Heart right ventricle (tissue), 16 donors: Measurements from ENCODE around the gene KIR3DL3. TPM values are rescaled to one million over a fixed set of nuclear protein-coding genes. Genes with fewer than 3 reads are reported as not detected.
"Not testable (repeated sequence)": the region's sequence is repeated elsewhere in the genome, so short reads cannot be mapped to it uniquely, and the experiment has no call there.

ENCODE experiments used
- ATAC-seq, 8 donors: fragments of 200-7000 bp; cut with Tn5 transposase; one replicate each; pipeline ENCODE4 v1.9.1; 2020; ENCODE audit warnings: mild to moderate bottlenecking in 8 of 8, moderate library complexity in 8 of 8, moderate number of reproducible peaks in 1 of 8
- DNase-seq, 2 donors: peaks; one replicate each; pipeline ENCODE4 v3.0.0-alpha.2; 2020
- H3K27ac ChIP-seq, 10 donors: fragments of 200-600 bp; sonication (generic) in 2 of 10; one replicate each; pipeline versions ENCODE4 v1.5.0 to v1.8.0; 2020 to 2022; ENCODE audit warnings: mild to moderate bottlenecking in 3 of 10
- H3K27me3 ChIP-seq, 7 donors: fragments of 200-600 bp; one replicate each; pipeline ENCODE4 v1.8.0; 2021 to 2022; ENCODE audit warnings: mild to moderate bottlenecking in 2 of 7
- H3K36me3 ChIP-seq, 9 donors: fragments of 200-600 bp; sonication (generic) in 1 of 9; one replicate each; pipeline versions ENCODE4 v1.5.0 to v1.8.0; 2020 to 2022; ENCODE audit warnings: mild to moderate bottlenecking in 2 of 9
- H3K4me1 ChIP-seq, 9 donors: fragments of 200-600 bp; sonication (generic) in 1 of 9; one replicate each; pipeline versions ENCODE4 v1.5.0 to v1.8.0; 2020 to 2022; ENCODE audit warnings: mild to moderate bottlenecking in 4 of 9
- H3K4me3 ChIP-seq, 10 donors: fragments of 200-600 bp; sonication (generic) in 2 of 10; one replicate each; pipeline versions ENCODE4 v1.5.0 to v1.8.0; 2020 to 2022; ENCODE audit warnings: mild to moderate bottlenecking in 7 of 10, moderate library complexity in 2 of 10
- H3K9me3 ChIP-seq, 11 donors: fragments of 200-600 bp in 10 of 11; sonication (generic) in 2 of 11; one replicate each; pipeline versions ENCODE4 v1.5.0 to v1.8.0; 2013 to 2022; ENCODE audit warnings: mild to moderate bottlenecking in 2 of 11, control low read depth in 1 of 11, moderate library complexity in 1 of 11
- WGBS, 2 donors: extraction: QIAGEN DNeasy Blood & Tissue Kit; methylation state at CpG; one replicate each; pipeline ENCODE4 v1.1.7; 2013; ENCODE audit warnings: inconsistent platforms in 1 of 2; 5-methylcytosine and 5-hydroxymethylcytosine counted together
- intact Hi-C, 10 donors: fragments of 100-400 bp; cut with DNase I; formaldehyde crosslinking; loops; one replicate each; pipeline versions ENCODE4 v1.11.1 to v1.14.2; 2022
- polyA plus RNA-seq, 2 donors: library from polyadenylated mRNA; stranded (reverse); fragments of 200-250 nt; gene quantifications; one replicate each; pipeline ENCODE4 v1.2.3, GENCODE V29; 2013
- total RNA-seq, 10 donors: library from RNA; stranded (reverse); fragmentation: NEBNext Ultra II Directional in 3 of 10; extraction: Animal tissue kit (Norgen Biotek cat#: 25700) in 3 of 10; gene quantifications; one replicate each; pipeline versions ENCODE4 v1.2.1 to v1.2.4, GENCODE V29; 2021 to 2023
- donor health status: Arrhythmogenic right ventricular cardiomyopathy.
- donor health status: ischemic (EF 13 %, LVEDD 7.1; RV severe dilation, severe dysfunction).
- donor health status: healthy with polysubstance abuse.
- donor health status: DM: no; HTN: yes; CAD: no.
- donor health status: DM: no; HTN: no; CAD: no.
- donor health status: ischemic (EF 25% LVEDD 6.9; RV normal size, moderate dysfunction).
- donor health status: ischemic (EF 25% LVEDD 5.7; RV mildly dilated, moderate dysfunction).
- donor health status: healthy.
- donor health status: DM: yes; HTN: yes; CAD: no.
- donor health status: Ischemic cardiomyopathy.
- donor health status: ischemic (EF 35%, LVEDD 5.7; RV mildly dilated, moderate dysfunction).
- donor health status: nonischemic (EF 11% LVEDD 7.7; RV severe dilation, severe dysfunction).
- donor health status: DM: yes; HTN: yes; CAD: no.
- donor health status: PGD.
- donor health status: ischemic (EF 29% LVEDD 5.4; RV normal size, mild dysfunction).
- donor health status: nonischemic (EF 23%, LVEDD 6.1; RV moderate dilation, normal function).

The KIR3DL3 gene
- total and polyA plus RNA-seq, 12 donors: not detected

DNA sequence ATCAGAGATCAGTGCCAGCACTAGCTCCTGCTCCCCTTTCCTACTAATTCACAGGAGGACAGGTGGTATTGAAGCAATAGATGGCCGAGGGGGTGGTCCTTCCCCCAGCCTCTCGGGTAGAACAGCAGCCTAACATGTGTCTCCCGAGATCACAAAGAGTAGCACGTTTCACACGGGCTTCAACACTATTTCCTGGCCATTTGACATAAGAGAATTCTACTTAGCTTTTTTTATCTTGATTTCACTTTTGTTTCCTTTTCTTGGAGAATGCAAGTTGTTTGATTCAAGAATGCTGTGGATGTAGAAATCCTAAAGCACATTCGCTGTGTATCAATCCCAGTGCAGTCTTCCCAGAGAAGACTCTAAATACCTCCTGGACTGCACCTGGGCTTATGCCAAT is 26.0 kb downstream of the KIR3DL3 start:
- H3K4me1 ChIP-seq, ATAC-seq, DNase-seq, H3K27ac ChIP-seq, intact Hi-C loops, H3K36me3 ChIP-seq, H3K9me3 ChIP-seq, H3K27me3 ChIP-seq, H3K4me3 ChIP-seq: not testable (repeated sequence)
- 38 to 41% methylated on average over 6 of the region's 6 CpGs for WGBS, 2 donors

DNA sequence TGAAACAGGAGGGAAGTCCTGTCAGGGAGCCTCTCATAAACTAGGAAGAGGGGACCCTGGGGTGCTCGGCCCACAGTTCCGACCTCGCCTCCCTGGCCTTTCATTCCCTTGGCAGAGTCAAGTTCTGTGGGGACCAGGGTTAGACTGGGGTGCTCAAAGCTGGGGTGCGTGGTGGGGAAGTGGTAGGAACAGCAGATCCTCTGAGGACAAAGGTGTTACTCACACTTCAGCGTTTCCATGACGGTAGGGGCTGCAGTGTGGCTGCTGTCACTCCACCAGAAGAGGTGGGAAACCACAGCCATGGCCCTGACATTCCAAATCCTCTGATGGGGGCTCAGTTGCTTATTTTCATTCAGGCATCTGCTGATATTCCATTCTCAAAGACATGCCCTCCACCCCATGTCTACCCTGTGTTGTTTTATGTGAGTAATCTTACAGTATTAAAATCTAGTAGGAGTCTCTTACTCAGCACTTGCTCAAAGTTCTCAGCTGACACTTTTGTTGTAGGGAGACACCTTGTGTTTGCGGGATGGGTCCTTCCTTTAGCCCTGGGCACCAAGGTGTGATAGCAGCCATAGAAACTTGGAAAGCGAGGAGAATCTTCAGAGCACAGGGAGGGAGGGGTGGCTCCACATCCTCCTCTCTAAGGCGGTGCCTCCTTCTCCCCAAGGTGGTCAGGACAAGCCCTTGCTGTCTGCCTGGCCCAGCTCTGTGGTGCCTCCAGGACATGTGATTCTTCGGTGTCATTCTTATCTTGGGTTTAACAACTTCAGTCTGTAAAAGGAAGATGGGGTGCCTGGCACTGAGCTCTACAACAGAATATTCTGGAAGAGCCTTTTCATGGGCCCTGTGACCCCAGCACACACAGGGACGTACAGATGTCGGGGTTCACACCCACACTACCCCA is 32.2 kb downstream of the KIR3DL3 start:
- H3K27me3 ChIP-seq, H3K4me3 ChIP-seq, DNase-seq, H3K27ac ChIP-seq, H3K9me3 ChIP-seq, intact Hi-C loops, H3K36me3 ChIP-seq, H3K4me1 ChIP-seq, ATAC-seq: not testable (repeated sequence)
- WGBS, 2 donors: 64 to 69% methylated on average over 10 to 11 of the region's 12 CpGs

DNA sequence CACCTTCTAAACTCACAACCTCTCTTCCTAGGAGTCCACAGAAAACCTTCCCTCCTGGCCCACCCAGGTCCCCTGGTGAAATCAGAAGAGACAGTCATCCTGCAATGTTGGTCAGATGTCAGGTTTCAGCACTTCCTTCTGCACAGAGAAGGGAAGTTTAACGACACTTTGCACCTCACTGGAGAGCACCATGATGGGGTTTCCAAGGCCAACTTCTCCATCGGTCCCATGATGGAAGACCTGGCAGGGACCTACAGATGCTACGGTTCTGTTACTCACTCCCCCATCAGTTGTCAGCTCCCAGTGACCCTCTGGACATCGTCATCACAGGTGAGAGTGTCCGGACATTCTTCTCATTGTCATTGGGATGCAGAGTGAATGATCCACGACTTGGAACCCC is 34.3 kb downstream of the KIR3DL3 start:
- ATAC-seq, H3K27ac ChIP-seq, H3K4me3 ChIP-seq, H3K36me3 ChIP-seq, H3K4me1 ChIP-seq, H3K27me3 ChIP-seq, intact Hi-C loops, DNase-seq, H3K9me3 ChIP-seq: not testable (repeated sequence)
- WGBS, 2 donors: 57 to 58% methylated on average over 6 of the region's 6 CpGs

DNA sequence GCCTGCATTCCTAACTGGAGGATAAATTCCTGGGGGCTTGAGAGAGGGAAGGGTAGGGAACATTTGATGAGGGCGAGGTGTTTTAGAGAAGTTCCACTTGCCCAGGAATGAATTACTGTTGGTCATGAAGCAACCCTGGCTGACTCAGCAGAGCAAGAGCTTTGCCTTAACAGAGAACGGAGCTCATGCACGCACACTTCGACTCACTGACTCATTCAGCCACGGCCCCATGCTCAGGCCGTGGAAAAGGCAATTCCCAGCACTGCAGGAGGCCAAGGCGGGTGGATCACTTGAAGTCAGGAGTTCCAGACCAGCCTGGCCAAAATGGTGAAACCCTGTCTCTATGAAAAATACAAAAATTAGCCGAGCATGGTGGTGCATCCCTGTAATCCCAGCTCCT is 40.0 kb downstream of the KIR3DL3 start:
- H3K4me3 ChIP-seq, ATAC-seq, DNase-seq, H3K36me3 ChIP-seq, H3K27ac ChIP-seq, H3K27me3 ChIP-seq, intact Hi-C loops, H3K4me1 ChIP-seq: not testable (repeated sequence)
- H3K9me3 ChIP-seq: peaks cover 0 to 13% (median 0%) of the 10 kb centered on the region in 11 donors
- WGBS, 2 donors: 67 to 70% methylated on average over 8 of the region's 8 CpGs

DNA sequence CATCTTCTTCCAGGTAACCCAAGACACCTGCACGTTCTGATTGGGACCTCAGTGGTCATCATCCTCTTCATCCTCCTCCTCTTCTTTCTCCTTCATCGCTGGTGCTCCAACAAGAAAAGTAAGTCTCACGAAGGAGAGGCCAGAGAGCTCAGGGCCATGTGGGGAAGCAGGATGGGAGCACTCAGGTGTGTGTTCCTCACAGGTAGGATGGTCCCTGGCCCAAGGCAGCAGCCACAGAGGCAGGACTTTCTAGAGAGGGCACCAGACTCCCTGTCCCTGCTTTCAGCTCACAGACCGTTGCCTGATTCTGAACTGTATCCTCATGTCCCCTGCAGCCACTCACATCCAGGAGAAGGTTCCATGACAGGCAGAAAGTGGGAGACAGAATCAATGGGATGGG is 42.2 kb downstream of the KIR3DL3 start:
- WGBS, 2 donors: 67 to 81% methylated on average over 4 of the region's 4 CpGs
- H3K36me3 ChIP-seq, H3K27ac ChIP-seq, H3K27me3 ChIP-seq, DNase-seq, ATAC-seq, H3K4me1 ChIP-seq, H3K4me3 ChIP-seq, intact Hi-C loops: not testable (repeated sequence)
- H3K9me3 ChIP-seq: peaks cover 0 to 13% (median 0%) of the 10 kb centered on the region in 11 donors

DNA sequence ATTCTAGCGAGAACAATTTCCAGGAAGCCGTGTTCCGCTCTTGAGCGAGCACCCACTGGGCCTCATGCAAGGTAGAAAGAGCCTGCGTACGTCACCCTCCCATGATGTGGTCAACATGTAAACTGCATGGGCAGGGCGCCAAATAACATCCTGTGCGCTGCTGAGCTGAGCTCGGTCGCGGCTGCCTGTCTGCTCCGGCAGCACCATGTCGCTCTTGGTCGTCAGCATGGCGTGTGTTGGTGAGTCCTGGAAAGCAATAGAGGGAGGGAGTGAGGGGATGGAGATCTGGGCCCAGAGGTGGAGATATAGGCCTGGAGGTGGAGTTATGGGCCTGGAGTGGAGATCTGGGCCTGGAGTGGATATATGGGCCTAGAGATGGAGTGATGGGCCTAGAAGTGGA is 45.4 kb downstream of the KIR3DL3 start, which contains the start of gene KIR2DL1:
TSS of gene KIR2DL1 (plus strand) at position 148 of the 400 bp plus-strand sequence. CDS start at position 206, 58 bp downstream.
- H3K27me3 ChIP-seq, ATAC-seq, H3K4me3 ChIP-seq, DNase-seq, H3K27ac ChIP-seq, H3K36me3 ChIP-seq, H3K4me1 ChIP-seq: not testable (repeated sequence)
- WGBS, 2 donors: 89 to 95% methylated on average over 15 of the region's 15 CpGs
- peaks cover 0 to 13% (median 0%) of the 10 kb centered on the region in 11 donors for H3K9me3 ChIP-seq
- intact Hi-C loops: loop anchor here in 1 of 10 donors (5.0 kb wide), 1 partner anchor 78 kb away; no protein-coding TSS in a partner anchor

DNA sequence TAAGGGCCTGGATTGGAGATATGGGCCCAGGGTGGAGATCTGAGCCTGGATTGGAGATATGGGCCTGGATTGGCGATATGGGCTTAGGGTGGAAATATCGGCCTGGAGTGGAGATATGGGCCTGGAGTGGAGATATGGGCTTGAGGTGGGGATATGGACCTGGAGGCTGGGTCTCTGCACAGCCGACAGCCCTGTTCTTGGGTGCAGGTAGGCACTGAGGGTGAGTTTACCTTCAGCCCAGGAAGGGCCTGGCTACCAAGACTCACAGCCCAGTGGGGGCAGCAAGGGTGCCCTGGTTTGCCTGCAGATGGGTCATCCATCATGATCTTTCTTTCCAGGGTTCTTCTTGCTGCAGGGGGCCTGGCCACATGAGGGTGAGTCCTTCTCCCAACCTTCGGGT is 46.3 kb downstream of the KIR3DL3 start:
- H3K27me3 ChIP-seq, H3K9me3 ChIP-seq, H3K36me3 ChIP-seq, H3K4me3 ChIP-seq, H3K27ac ChIP-seq, H3K4me1 ChIP-seq, DNase-seq, ATAC-seq: not testable (repeated sequence)
- intact Hi-C loops: loop anchor here in 1 of 10 donors (5.0 kb wide), 1 partner anchor 77 kb away; no protein-coding TSS in a partner anchor
- 73 to 77% methylated on average over 4 of the region's 4 CpGs for WGBS, 2 donors

DNA sequence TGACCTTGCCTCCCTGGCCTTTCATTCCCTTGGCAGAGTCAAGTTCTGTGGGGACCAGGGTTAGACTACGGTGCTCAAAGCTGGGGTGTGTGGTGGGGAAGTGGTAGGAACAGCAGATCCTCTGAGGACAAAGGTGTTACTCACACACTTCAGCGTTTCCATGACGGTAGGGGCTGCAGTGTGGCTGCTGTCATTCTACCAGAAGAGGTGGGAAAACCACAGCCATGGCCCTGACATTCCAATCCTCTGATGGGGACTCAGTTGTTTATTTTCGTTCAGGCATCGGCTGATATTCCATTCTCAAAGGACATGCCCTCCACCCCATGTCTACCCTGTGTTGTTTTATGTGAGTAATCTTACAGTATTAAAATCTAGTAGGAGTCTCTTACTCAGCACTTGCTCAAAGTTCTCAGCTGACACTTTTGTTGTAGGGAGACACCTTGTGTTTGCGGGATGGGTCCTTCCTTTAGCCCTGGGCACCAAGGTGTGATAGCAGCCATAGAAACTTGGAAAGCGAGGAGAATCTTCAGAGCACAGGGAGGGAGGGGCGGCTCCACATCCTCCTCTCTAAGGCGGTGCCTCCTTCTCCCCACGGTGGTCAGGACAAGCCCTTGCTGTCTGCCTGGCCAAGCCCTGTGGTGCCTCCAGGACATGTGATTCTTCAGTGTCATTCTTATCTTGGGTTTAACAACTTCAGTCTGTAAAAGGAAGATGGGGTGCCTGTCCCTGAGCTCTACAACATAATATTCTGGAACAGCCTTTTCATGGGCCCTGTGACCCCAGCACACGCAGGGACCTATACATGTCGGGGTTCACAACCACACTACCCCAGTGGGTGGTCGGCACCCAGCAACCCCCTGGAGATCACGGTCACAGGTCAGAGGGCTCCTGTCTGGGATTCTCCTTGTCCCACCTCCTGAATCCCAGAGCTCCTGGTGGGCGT is 47.0 kb downstream of the KIR3DL3 start:
- H3K4me3 ChIP-seq, DNase-seq, H3K27me3 ChIP-seq, H3K27ac ChIP-seq, H3K4me1 ChIP-seq, H3K9me3 ChIP-seq, ATAC-seq, H3K36me3 ChIP-seq: not testable (repeated sequence)
- WGBS, 2 donors: 69 to 71% methylated on average over 10 to 13 of the region's 15 CpGs
- intact Hi-C loops: loop anchor here in 1 of 10 donors (5.0 kb wide), 1 partner anchor 76 kb away; no protein-coding TSS in a partner anchor

DNA sequence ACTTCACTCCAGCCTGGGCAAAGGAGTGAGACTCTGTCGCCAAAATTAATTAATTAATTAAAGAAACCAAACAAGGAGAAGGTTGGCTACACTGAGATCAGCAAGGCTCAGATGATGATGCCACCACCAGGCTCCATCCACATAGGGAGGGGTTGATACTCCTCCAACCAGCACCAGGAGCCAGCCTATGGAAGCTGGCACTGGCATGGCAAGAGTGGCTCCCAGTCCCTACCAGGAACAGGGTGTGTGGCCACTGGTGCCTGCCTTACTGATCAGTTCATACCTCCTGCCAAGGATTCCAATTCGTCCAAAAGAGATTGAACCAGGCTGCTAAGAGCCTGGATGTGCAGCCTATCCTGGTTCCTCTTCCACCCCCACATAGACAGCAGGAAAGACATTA is 48.4 kb downstream of the KIR3DL3 start:
- not testable (repeated sequence) for H3K4me3 ChIP-seq

DNA sequence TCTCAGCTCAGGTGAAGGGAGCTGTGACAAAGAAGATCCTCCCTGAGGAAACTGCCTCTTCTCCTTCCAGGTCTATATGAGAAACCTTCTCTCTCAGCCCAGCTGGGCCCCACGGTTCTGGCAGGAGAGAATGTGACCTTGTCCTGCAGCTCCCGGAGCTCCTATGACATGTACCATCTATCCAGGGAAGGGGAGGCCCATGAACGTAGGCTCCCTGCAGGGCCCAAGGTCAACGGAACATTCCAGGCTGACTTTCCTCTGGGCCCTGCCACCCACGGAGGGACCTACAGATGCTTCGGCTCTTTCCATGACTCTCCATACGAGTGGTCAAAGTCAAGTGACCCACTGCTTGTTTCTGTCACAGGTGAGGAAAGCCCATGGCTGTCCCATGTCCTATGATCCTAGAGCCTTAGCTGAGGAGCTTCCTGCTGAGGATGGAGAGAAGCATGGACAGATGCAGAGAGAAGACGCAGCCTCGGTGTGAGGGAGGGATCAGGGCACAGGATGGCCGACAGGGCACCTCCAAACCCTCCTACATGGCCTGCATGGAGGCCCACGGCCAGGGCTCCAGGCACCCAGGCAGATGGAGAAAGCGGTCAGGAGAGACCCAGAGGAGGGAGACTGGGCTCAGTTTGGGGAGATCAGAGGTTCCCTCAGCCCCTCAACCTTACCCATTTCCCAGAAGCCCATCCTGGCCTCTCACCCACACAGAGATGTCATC is 51.0 kb downstream of the KIR3DL3 start:
- H3K4me3 ChIP-seq, H3K27ac ChIP-seq, H3K9me3 ChIP-seq, ATAC-seq, DNase-seq, intact Hi-C loops, H3K4me1 ChIP-seq, H3K36me3 ChIP-seq: not testable (repeated sequence)
- 62 to 78% methylated on average over 10 to 12 of the region's 12 CpGs for WGBS, 2 donors
- peaks cover 0 to 12% (median 0%) of the 10 kb centered on the region in 7 donors for H3K27me3 ChIP-seq

More for the DNA sequence above, 48.4 kb downstream of the KIR3DL3 start:
- H3K27me3 ChIP-seq, H3K9me3 ChIP-seq, H3K27ac ChIP-seq, ATAC-seq, DNase-seq, H3K4me1 ChIP-seq, H3K36me3 ChIP-seq: not testable (repeated sequence)
- WGBS, 2 donors: 39 to 43% methylated on average over 2 of the region's 2 CpGs
- intact Hi-C loops: loop anchor here in 1 of 10 donors (5.0 kb wide), 1 partner anchor 75 kb away; no protein-coding TSS in a partner anchor
